HG03460 (cell line): ENCODE results near the gene CEP128.

Experiments
- ATAC-seq: cut with Tn5 transposase; IDR thresholded peaks from one replicate; pipeline ENCODE4 v1.9.1; 2021; ENCODE audit not compliant: unreplicated experiment

The CEP128 gene

DNA sequence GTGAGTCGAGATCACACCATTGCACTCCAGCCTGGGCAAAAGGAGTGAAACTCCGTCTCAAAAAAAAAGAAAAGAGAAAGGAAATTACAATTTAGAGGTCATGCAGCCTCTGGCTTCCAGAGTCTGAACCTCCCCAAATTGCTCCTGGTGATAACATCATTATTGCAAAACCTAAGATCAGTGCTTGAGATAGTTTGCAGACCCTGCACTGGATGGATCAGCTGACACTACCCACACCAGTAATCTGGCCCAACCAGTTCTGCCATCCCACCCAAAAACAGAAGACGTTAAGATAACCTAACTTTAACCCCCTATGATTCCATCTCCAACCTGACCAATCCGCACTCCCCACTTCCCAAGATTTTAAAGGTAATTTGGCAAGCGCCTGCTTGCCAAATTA is 376.5 kb downstream of the CEP128 start:
- no peak for ATAC-seq

DNA sequence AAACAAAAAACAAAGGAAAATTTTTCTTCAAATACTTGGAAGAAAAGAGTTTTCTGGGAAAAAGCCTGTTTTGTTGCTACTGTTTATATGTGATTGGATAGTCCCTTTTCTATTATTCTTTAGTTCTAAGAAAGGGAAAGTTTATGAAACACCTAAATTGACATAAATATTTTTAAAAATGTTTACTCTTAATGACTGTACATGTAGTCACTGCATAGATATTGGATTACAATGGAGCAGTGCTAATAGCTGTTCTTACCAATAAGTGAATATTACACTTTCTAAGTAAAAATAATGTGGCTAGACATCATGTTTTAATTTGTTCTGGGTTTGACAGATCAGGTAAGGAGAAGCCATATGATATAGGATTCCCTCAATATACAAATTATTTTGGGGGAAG is 377.5 kb downstream of the CEP128 start:
- no peak for ATAC-seq

DNA sequence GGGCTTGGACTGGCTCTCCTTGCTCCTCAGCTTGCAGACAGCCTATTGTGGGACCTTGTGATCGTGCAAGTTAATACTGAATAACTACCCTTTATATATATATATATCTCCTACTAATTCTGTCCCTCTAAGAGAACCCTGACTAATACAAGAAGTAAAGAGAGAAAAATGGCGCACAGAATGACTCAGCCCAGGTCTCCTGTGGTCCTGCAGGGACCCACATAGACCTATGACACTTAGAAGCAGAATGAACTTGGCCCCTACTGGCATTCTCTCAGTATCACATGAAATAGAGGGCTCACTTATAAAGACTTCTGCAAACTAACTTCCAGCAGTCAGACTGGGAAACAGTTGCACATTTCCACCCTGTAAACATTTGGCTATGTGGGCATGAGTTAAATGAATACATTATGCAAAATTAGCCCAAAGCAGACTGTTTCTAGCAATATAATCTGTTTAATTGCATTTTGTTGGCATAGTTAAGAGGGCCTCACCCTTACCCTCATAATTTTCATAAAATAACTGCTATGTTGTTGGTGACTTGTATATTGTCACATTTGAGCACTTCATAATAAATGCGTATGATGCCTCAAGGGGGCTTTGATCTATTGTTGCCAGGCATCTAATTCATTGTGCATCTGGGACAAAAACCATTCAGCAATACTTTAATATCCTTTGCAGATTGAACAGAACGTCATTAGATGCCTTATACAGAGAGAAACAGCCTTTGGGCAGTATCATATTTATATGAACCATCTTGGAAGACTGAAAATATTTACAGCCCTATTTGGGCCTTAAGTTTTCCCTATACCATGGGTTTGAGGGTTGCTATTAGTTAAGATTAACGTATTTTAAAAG is 380.5 kb downstream of the CEP128 start:
- peak; percentile 62 for ATAC-seq

DNA sequence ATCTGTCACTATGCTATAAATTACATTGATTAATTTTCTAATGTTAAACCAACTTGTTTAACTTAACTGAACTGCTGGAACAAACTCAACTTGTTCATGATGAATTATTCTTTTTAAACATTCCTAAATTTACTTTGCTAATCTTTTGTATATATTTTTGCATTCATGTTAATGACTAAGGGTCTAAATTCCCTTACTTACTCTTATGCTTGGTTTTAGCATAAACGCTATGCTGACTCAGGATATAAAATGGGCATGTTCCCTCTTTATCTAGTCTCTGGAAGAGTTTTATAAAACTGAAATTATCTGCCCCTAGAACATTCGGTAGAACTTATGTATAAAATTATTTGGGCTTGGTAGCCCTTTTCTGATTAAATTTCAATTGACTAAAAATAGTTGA is 387.4 kb downstream of the CEP128 start:
- no peak for ATAC-seq

DNA sequence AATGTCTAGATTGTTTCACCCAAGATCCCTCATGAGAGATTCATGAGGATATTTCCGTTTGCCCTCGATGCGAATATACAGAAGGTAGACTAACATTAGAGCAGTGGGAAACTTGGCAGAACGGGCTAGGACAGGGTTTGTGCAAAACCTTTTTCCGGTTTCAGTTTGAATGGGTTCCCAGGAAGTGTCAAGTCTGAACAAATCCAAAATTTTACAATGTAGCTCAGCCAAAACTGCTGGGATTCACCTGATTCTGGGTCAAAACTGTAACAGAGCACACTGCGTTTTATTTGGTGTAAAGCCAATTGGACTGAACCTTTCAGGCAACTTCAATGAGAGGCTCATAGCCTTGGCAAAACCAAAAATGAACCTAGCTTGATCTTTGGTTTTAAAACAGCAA is 392.4 kb downstream of the CEP128 start:
- ATAC-seq: no peak

DNA sequence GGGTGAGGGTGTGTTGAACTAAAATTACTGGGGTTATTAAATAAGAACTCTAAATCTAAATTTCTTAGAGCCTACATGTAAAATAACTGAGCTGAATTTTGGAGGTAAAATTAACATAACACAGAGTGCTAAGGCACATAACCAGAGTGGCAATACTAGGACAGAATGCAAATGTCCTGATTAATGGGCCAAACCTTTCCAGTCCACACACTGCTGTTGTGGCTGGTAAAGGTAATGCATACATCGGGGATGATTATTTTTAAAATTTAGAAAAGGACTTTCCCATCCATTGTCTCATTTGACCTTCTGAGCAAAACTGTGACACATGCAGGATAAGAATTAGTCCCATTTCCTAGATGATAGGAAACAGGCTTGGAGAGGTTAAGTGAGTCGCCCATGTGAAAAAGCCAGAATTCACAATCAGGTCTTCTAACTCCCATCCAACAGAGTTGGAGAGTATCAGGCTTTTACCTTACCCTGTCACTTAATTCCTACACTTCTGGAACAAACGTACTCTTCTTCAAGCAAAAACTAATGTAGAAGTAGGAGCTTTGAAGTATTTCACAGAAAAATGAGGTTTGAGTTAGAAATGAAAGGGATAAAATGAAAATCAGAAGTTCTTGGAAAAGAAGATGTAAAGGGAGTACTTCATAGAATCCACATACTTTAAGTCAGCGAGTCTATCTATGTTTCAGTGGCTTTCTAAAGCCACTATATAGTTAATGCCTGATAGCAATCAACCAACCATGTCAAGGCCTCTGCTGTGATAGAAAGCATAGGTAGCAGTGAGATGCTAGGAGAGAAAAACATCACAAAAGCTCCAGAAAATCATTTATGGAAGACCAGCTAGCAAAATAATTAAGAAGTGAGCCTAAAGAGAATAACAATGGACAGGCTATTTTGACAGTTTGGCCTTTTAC is 395.3 kb downstream of the CEP128 start:
- no peak for ATAC-seq

DNA sequence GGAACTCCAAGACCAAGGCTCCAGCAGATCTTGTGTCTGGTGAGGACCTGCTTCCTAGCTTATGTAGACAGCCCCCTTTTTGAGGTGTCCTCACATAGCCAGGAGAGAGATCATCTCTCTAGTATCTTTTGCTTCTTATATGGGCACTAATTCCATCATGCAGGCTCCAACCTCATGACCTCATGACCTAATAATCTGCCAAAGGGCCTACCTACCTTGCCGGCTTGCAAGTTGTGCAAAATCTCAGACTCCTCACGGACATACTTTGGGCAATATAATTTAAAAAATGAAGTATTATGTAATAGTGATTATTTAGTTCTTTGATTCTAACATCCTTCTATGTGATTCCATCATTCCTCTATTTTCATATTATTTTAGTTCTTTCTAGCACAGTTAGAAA is 397.2 kb downstream of the CEP128 start:
- no peak for ATAC-seq

DNA sequence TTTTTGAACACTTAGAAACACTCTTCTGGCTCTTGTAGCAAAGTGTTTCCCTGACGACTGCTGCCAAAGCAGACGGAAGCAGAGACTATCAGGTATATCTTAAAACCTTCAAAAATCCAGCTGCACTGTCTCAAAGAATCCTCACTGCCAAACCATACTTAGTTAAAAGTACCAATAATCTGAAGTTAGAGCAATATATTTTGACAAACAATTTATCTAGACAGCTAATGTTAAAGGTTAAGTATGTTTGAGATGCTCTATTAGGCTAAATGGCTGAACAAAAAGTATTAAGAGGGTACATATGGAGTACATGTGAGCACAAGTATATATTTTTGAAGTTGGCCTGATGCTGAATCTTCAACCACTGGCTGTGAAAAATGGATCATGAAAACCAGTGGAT is 398.3 kb downstream of the CEP128 start:
- ATAC-seq: no peak

DNA sequence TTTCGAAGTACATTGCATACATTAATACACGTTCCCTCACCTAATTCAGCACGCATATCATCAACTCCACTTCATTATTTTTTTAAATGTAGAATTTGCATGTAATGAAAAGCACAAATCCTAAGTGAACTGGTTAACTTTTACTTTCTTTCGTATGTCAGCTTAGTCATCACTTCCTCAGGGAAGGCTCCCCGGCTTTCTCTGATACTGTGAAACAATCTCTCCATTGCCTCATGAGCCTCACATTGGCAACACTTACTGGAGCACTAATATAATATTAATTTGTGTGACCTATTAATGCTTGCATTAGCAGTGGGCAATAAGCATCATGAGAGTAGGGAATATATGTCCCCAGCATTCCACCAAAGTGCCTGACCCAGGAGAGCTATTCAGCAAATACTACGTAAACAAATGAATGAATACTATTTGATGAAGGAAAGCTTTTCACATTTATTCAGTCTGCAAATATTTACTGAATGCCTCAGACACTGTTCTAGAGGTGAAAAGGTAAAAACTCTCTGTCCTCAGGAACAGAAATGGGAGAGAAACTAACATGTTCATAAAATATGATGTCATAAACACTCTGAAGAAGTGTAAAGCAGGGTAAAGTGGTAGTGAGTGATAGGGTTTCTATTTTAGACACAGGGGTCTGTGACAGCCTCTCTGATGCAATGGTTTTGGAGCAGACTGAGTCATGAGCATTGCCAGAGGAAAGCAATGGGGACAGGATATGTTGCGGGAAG is 402.7 kb downstream of the CEP128 start:
- no peak for ATAC-seq

DNA sequence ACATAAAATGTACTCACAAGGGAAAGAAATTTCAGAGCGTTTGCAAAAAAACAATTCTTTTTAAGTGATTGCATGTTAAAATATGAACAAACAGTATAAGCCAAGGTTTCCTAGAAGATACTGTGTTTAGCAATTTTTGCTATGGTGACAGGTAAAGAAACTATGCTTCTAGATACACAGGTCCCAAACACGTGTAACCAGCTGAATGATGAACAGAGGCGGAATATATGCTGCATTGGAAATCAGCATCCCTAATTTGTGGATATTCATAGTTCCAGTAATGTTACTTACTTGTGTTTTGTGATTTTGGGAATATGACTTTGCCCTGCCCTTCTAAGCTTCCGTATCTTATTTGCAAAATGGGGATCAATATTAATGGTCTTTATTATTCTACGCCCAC is 403.9 kb downstream of the CEP128 start:
- ATAC-seq: no peak

DNA sequence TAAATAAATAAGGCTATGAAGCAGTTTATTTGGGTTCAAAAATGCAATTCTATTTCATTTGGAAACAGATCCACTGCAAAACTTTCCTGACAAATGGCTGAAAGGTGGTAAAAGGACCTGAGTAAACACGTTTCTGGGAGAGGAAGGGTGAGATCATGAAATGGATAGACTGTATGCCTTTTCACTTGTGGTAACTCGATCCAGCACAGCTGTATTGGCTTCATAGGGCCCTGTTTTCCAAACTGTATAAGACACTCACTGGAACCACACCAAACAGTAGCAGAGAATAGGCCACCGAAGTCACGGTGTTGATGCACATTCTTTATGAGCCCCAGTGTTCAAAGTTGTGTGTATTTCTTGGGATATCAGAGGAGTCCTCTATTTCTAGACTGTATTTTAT is 405.1 kb downstream of the CEP128 start:
- no peak for ATAC-seq

DNA sequence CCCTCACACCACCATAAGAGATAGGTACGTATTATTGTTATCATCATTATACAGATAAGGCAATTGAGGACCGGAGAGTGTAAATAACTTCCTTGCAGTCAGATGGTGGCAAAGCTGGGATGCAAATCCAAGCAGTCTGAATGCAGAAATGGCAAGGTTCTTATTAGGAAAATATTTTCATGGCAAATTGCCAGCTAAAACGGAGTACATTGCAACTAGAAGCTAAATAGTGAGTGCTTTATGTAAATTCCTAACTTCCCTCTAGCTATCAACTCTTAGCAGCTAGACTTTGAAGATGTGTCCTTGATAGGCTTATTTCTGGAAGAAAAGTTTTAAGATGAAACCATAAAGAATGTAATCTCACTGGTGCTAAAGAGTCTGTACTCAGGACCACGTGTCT is 406.4 kb downstream of the CEP128 start:
- ATAC-seq: no peak

DNA sequence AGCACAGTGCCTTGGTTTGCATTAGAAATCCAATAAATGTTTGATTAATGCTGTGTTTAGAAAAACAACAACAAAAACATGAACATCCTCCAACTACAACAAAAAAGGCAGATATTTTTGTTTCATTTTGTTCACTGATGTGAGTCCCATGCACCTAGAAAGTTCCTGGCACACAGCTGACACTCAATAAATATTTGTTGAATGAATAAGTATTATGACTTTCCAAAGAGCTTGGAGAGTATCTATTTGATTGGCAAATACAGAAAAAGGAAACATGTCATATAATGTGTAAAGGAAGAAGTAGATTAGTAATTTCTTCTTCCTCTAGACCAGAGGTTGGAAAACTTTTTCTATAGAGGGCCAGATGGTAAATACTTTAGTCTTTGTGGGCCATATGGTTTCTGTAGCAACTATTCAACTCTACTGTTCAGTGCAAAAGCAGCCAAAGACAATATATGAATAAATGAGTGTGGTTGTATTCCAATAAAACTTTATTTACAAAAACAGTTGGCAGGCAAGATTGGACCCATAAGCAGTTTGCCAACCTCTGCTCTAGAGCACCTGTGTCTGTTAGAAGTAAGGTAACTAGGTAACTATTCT is 417.9 kb downstream of the CEP128 start:
- no peak for ATAC-seq

DNA sequence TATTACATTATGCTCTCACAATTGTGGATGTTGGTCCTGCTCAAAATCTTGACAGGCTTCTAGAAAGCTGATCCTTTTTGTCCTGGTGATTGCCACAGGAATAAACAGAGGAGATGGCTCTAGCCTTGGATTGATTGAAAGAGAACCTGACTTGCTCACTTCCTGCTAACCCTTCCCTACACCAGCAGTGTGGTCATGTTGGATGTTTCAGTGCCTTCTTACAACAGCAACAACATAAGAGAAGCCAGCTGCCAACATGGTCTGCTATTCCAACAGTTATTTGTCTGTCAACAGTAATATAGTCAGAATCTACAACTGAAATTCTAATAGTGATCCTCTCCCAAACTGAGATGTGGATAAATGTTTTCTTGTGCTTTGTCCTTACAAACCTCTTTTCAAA is 418.6 kb downstream of the CEP128 start:
- no peak for ATAC-seq

DNA sequence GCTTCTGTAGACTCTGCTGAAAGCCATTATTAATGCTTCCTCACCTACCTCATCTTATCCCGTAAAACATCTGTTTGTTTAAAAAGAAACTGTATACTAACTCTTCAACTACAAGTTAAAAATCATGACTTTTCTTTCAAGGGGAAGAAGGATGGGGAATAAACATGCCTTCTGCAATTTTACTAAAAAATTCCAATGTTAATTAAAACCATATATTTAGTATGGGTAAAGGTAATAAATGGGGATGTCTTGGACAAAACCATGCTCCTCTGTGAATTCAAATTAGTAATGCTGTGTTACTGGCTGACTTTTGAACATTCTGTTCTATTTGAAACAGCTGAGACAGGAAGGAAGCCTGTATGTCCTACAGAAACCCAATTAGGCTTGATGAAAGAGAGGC is 419.1 kb downstream of the CEP128 start:
- ATAC-seq: no peak

DNA sequence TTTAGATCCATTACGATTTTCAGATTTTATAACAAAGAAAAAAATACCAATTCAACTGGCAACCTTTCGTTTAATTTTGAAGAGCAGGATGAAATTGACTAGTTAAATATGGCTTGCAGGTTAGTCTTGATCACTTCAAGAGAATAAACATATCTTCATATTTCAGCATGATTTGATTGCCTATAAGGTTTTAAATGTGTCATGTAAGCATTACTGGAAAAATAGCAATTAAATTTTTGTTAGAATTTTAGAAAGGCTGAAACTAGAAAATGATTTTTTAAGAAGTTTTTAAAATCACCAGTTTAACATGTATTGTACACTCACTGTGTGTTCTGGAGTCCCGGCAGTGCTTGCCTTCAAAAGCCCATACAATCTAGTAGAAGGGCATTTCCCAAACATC is 420.1 kb downstream of the CEP128 start:
- ATAC-seq: no peak

DNA sequence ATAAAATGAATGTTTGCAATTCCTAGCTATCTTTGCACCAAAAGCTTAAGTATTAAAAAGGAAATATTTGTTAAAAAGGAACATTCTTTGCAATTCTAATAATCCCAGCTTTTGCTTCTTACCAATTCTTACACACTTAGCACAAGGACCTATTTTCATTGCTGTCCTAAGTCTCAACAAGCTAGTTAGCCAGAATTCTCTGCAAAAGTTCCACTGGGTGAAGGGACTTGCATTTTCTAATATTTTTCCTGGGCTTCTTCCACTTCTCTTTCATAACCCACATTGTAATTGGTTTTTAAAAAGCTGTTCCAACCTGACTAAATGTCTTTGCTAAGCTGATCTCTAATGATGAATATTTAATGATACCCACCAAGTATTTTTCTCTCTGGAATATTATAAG is 422.5 kb downstream of the CEP128 start:
- no peak for ATAC-seq

DNA sequence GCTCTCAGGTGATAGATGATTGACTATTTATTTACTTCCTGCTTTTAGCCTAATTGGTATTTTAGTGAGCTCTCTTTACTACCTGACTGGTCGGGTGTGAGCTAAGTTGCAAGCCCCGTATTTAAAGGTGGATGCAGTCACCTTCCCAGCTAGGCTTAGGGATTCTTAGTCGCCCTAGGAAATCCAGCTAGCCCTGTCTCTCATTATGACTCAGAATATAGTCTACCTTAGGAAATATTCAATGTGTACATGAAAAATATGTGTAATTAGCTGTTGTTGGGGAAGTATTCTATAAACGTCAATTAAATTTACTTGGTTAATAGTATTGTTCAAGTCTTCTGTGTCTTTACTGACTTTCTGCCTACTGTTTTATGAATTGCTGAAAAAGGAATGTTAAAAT is 423.4 kb downstream of the CEP128 start:
- ATAC-seq: no peak

DNA sequence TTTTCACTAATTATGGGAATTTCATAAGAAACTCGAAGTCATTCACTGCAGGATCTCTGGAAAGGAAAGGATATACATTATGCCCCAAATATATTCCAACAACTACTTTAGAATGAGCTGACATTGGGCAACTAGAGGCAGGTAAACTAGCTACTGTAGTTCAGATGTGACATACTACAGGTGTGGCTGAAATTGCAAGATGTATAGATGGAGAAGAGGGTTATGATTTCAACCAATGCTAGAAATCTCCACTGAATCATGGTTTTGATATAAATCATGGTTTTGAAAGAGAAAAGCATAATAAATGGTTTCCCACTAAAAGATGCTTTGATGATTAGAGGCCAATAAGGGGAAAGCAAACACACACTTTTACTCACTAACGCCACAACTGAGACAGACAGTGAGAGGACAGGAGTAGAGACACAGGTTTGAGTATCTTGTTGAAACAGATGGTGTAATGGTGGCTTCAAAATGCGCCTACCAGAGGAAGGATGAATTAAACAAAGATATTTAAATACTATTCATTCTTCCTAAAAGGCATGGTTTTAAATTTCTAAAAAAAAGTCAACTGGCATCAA is 434.2 kb downstream of the CEP128 start:
- ATAC-seq: no peak

DNA sequence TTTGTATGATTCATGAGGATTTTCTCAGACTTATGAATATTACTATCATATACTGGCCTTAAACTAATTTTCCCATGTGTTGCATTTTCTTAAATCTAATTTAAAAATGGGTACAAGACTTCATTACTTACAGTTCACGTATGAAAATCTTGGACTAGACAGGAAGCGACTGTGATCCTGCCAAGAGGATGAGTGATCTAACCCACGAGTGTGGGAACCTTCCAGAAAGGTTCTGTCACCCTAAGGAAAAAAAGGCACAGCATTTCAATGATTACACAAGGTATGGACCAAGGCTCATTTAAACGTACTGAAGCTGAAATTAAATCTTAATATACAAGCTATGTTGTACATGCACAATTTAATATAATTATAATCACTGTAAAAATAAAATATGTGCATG is 436.8 kb downstream of the CEP128 start:
- no peak for ATAC-seq

DNA sequence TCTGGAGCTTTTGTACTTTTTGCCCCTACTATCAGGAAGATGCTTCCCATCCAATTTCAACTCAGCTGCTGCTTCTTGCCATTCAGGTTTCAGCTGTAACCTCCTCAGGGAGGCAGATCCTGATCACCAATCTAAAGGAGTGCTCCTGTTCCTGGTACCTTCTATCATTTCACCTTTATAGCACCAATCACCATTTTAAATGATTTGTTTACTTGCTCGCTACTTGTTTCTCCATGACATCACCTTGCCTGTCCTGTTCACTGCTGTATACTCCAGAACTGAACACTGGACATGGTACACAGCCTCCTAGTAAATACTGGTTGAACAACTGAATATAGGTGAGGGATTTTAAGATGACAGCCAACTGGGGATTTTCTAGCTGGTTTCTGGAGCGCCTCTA is 443.0 kb downstream of the CEP128 start:
- no peak for ATAC-seq
